Stimulated activated CD8-positive, alpha-beta memory T cell treated with anti-CD3 and anti-CD28 coated beads, Interleukin-12 subunit alpha, Interleukin-12 subunit beta, amount 100 ng/mL, for 24 hours (primary cell): ENCODE data around the gene PTPN1.
"Not testable (repeated sequence)": the region's sequence is repeated elsewhere in the genome, so short reads cannot be mapped to it uniquely, and the experiment has no call there.

Source experiments
- DNase-seq: peaks from one replicate; pipeline ENCODE4 v3.0.0-alpha.2; 2020; ENCODE audit errors: extremely low read depth

Gene PTPN1

DNA sequence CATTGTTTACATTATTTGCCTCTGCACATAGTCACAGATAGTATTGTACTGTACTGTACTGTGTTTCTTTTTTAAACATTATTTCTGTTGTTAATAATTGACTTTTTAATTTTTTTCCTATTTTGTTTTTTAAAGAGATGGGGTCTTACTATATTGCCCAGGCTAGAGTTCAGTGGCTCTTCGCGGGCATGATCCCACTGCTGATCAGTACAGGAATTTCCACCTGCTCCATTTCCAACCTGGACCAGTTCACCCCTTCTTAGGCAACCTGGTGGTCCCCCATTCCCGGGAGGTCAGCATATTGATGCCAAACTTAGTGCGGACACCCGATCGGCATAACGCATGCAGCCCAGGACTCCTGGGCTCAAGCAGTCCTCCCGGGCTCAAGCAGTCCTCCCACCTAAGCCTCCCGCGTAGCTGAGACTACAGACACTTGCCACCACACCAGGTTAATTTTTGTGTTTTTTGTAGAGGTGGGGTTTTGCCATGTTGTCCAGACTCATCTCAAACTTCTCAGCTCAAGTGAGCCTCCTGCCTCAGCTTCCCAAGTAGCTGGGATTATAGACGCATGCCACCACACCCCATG lies 47.5 kb downstream of the PTPN1 start:
- no peak for DNase-seq

DNA sequence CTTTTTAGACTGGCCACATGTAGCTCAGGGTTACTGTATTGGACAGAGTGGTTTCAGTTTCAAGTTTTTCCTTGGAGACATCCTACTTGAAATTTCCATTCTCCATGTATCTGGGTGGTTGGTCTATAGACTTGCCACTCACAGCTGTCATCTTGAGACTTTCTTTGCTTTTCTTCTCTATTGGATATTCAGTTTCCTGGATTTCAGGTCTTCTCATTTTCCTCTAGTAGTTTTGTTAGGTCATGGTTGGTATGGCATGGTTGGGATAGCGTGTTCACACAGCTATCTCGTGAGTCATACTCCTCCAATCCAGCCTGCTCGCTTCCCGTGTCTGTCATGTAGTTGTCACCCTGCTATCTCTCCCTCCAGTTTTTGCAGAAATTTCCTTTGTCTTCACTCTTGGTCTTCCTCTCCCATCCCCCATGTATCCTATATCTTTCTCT lies 48.3 kb downstream of the PTPN1 start:
- DNase-seq: no peak

DNA sequence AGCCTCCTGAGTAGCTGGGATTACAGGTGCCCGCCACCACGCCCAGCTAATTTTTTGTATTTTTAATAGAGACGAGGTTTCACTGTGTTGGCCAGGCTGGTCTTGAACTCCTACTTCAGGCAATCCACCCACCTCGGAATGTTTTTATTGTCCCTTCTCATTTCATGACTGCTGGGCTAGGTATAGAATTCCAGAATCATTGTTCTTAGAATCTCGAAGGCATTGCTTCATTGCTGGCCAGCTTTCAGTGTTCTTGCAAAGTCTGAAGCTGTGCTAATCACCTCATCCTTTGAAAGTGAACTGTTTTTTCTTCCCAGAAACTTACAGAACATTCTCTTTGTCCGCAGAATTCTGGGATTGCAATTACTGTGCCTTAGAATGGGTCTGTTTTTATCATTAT lies 49.0 kb downstream of the PTPN1 start:
- no peak for DNase-seq

DNA sequence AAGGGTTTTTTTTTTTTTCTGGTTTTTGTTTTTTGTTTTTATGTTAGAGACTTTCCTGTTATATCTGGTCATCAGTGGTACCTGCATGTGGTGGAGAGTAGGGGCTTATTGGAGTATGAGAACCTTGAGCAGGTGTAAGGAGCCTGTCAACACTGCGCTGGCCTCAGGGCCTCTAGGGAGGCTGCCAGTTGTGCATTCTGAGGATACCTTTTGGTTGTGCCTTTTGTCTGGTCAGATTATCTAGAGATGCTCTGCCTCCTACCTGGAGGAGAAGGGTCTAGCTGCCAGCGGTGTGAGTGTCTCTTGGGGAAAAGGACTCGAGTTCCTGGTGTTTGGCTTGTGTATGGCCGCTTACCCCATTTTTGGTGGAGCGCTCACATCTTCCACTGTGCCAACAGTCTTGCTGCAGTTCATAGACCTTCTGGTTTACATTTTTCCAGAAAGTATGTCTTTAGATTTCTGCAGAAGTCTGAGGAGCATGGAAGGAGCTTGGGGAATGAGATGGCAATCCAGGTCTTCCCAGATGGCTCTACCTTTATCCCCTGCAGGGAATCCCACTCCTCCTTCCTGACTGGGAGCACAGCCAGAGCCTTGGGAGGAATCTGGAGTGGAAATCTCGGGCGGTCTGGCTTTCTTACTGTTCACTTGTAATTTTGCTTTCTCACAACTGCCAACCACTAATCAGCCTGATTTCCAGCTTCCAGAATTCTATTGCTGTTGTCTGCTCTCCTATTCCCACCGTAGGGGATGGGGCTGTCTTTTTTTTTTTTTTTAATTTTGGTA lies 49.9 kb downstream of the PTPN1 start:
- no peak for DNase-seq

DNA sequence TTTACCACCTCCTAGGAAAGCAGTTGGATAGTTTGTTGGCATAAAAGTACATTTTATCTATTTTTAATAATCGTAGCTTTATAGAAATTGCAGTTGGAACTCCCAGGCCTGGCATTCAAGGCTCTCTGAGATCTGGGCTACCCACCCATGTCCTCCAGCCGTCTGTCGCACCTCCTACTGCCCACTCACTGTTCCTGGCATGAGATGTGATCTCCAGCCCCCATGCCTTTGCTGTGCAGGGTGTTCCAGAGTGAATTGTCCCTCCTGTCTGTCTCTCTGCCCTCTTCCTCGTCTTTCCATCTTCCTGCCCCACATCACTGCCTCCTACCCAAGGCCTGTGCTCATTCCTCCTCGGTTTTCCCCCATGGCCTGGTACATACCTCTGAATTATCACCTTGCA lies 50.7 kb downstream of the PTPN1 start:
- DNase-seq: no peak

DNA sequence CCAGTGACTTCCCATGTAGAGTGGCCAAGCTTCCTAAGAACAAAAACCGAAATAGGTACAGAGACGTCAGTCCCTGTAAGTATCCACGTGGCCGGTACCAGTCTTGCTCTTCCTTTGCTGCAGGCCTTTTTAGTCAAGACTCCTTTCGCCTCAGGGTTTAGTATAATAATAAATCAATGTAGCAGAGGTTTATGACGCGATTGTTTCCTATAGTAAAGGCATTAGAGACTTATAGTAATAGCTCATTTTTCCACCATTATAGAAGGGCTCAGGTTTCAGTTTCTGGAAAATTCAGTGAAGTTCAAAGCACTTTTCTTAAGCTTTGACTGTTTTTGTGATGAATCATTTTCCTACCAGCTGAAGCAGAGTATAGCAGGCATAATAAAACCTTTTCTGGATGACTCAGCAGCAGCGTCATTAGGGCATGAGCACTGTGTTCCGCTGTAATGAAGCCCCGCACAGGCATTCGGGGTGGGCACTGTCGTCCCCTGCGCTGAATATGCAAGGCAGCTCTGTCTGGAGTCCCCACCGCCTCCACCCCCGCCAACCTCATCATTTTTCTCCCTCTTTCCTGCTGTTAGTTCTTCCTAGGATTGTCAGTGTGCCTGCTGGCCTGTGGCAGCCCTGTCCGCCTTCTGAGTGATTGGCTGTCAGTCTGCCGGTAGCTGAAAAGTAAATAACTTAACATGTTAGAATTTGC lies 51.3 kb downstream of the PTPN1 start:
- DNase-seq: peak; percentile 36

DNA sequence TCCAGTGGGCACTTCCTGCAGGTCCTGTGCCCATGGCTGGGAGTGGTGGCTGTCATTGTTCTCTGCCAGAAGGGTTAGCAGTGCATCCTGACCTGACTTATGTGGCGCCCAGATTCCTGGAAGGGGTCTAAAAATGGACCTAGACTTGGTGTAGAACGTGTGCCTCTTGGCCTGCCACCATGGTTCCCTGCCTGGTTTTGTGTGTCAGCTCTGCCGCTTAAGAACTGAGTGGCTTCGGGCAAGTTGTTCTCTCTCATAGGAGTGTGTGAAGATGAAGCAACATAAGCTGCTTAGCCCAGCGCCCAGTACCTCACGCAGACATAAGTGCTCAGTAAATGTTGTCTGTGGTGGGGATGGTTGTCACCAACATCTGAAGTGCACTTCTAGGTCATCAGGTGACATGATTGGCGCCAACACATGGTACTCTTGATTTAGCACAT lies 52.1 kb downstream of the PTPN1 start:
- no peak for DNase-seq

DNA sequence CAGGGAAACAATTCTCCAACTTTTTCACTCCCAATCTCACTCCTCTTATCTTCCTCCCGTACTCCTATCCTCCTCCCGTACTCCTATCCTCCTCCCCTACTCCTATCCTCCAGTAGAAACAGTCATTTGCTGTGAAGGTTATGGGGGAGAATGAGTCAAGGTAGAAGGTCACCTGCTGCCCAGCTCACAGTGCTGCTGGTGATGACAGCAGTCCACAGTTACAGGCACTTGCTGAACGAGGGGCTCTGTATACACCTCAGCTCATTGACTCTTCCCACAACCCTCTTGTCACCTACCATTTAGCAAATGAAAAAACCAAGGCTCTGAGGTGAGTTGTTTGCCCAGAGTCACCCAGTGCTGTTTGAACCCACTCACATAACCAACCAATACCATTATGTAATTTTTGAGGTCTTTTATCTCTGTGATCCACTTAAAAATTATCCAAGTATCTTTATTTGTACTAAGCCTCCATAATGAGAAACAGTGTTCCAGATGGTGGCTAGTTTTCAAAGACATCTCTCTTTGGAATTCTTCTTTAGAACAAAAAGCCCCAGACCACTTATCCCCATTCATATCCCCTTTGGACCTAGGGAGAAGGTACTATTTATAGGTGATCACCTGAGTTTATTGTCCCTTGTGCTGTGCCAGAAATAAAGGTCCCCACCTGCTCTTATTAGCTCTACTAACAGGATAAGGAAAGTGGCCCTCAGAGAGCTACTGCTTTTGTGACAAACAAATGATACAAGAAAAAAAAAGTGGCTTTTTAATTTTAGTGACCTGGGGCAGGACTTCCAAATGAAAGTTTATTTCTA lies 53.2 kb downstream of the PTPN1 start:
- DNase-seq: no peak

DNA sequence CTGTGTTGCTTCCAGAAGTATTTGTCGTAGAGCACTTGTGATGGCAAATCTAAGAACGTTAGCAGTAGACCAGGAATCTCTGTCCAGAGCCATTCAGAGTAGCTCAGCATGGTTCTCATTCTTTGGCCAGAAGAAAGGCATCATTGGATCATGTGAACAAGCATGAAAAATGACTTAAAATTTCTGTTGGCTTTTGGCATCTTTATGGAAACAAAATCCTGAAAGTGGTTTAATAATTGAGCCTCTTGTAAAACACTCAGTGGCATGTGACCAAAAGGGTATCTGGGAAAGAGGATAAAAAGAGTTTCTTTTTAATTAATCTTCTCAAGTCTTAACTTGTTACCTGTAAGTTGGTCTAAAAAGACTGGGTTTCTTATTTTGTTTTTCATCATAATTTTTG lies 55.2 kb downstream of the PTPN1 start:
- no peak for DNase-seq

DNA sequence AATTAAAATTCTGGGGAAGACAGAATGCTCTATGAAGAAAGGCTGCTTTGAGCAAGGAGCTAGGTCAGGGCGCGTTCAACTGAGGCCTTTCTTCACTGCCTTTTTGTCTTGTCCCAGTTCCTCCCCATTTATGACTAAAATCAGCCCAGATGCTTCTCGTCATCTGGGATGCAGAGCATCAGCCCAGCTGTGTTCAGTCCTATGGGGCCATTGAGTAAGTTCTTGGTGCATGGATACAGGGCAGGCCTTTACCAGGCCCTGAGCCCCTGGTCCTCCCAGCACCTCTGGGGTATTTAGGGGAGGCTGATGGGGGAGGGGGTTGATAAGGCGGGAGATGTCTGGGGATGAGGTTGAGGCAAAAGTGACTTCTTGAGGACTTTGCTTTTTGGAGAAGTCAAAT lies 55.7 kb downstream of the PTPN1 start:
- no peak for DNase-seq

DNA sequence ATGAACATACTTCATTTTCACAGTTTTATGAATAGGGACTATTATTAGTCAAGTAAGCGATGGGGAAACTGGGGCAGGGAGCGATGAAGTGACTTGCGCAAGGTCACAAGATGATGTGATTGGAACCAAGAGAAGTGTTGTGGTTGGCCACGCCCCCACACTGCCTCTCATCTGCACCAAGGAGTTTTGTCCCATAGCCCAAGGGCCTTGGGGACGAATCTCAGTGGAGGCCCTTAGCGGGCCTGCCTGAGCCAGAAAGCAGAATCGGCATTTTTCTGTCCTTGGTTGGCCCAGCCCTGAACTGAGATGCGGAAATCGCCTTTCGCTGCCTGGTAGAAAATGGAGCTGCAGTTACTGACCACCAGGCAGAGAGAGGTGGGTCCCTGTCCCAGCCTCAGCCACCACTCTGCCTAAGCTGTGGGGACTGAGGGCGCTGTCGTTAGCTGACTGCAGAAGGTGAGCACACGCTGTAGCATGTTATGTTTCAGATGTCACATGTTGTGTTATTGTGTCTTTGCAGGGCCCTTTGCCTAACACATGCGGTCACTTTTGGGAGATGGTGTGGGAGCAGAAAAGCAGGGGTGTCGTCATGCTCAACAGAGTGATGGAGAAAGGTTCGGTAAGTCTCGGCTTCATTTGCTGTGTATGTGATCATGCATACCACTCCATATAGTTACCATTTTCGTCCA lies 57.8 kb downstream of the PTPN1 start:
- DNase-seq: no peak

DNA sequence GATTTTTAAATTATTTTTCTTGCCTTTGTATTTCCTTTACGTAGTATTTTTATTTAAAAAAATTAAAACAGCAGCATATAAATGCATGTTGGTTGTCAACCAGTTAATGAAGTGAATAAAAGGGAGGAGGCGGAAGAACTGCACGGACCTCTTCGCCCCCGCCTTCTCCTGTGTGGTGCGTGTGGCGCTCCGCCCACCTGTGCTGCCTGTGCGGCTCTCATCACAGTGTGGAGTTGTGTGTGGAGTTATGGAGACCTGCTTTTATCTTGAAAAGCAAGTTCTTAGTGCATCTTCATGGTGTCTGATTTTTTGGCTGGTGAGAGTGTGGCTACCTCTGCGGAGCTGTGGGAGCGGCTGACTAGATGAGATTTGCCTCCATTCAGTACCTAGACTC lies 58.4 kb downstream of the PTPN1 start:
- no peak for DNase-seq

DNA sequence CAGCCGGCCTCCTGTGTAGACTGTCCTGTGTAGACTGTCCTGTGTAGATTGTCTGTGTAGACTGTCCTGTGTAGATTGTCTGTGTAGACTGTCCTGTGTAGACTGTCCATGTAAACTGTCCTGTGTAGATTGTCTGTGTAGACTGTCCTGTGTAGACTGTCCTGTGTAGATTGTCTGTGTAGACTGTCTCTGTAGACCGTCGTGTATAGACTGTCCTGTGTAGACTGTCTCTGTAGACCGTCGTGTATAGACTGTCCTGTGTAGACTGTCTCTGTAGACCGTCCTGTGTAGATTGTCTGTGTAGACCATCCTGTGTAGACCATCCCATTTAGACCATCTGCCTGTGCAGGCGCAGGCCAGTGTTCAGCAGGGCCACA lies 59.3 kb downstream of the PTPN1 start:
- not testable (repeated sequence) for DNase-seq

DNA sequence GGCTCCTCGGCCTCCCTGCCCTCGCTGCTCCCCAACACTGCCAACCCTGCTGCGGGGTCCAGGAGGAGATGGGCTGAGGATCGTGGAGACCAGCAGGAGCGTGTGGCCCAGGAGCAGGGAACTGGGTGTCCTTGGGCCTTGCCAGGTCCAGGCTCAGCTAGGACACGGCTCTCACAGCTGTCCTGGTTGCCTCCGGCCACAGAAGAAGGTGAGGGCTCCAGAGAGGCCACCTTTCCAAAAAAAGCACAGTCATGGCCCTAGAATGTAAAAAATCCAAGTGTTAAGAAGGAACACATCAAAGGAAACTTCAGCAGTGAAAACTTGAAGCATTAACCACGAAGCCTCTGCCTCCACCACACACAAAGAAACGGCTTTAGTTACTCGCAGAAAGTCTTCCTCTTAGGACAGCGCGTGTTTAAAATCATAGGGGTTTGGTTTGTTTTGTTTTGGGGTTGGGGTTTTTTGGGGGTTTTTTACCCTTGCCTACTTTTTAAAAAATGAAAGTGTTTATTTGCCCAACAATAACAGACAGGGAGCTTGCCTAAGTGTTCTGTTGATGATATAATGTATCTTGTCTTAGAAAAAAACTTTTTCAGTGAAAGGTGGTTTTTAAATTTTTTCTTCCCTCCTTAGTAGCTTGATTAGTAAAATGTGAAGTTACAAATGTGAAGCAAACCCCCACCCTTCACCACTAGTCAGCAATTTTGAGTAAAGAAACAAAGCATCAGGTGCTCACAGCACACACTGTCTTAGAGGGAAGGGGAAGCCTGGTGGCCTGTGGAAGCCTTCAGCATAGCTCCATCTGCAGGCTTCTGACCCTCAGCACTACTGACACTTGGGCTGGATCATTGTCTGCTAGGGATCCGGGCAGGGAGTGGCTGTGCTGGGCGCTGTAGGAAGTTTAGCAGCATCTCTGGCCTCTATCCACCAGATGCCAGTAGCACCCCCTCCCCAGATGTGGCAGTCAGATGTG lies 60.0 kb downstream of the PTPN1 start:
- DNase-seq: no peak

DNA sequence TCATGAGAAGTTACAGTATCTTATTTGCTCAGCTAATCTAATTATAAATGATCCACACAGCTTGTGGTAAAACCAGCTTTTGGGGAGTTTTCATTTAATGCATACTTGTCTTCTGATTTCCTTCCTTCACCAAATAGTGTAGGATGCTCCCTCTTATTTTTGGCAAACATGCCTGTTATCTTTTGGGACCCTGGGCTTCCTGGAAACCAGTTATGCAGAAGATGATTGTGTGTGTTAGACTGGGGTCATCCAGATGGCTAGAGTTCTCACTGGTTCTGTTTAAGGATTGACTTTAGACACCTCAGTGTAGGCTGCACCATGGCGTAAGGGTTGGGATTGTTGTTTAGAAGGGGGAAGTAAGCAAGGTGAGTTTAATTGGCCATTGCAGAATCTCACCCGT lies 61.3 kb downstream of the PTPN1 start:
- DNase-seq: no peak

DNA sequence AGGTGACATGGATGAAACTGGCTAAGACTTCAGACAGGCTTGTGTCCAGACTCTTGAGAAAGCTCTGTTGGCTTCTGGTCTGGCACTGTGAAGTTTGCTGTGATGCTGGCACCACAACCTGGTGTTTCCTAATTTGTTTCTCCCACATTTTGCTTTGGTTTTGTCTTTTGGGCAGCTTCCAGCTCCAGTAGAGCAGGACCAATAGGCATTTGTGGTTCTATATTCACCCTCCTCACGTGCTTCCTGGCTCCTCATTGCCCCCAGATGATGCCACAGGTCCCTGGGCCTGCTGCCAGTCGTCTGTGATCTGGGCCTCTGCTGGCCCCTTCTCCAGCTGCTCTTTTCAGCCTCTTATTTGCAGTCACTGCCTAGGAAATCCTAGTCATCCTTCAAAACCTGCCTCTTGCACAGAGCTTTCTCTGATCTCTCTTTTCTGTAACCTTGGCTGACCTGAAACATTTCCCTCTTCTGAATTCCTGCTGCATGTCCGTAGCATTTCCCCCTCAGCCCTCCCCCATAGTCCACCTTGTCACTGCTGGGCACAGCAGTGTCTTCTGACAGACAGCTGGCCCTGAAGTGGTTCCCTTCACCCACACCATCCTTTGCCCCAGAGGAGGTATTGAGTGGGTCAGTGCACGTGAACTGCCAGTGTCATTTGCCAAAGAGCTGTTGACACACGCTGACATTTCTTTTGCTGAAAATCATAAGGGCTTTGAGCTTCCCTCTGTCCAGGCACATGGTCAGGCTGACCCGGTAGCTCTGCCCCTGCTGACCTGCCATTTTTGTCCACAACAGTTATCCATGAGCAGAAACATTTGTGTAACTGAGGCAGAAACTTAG lies 63.0 kb downstream of the PTPN1 start:
- no peak for DNase-seq

DNA sequence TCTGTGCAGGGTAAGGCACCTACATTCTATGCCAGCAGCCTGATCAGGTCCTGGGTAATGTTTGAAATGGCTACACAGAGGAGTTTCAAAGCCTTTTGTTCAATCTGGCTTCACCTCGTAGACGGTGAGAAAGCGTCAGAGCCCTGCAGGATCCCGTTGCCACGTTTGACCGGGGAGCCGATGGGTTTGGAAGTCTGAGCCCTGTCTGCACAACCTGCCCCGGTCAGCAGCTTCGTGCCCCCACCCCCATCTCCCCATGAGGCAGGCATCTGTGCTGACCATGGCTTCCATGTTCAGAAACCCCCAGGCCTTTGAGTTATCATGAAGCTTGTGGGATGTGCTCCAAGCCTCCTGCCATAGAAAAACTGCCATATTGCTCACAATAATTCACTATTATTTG lies 63.9 kb downstream of the PTPN1 start:
- no peak for DNase-seq

DNA sequence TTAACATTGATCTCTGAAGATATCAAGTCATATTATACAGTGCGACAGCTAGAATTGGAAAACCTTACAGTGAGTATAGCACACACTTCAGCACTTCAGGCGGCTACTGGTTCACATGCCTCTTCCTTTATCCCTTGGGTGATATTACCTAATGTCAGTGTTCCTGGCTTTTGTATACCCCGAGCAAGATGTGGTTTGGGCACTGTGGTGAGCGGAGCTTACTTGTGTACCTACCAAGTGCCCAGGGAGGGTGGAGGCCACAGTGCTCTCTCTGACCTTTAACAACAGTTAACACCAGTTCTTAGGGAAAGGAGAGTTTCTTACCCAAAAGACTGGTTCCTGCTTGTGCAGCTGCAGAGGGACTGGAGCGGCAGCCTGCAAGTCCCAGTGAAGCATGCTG lies 64.4 kb downstream of the PTPN1 start:
- no peak for DNase-seq
